HG03039 (cell line): ENCODE results near the gene MLEC.

ENCODE experiments used
- ATAC-seq: cut with Tn5 transposase; IDR thresholded peaks from one replicate; pipeline ENCODE4 v1.9.1; 2021; ENCODE audit warnings: mild to moderate bottlenecking, moderate library complexity; ENCODE audit not compliant: unreplicated experiment

Gene MLEC

GRCh38 chr12:120690083-120690450 is 3.1 kb downstream of the MLEC start:
- no peak for ATAC-seq

- ATAC-seq, result no peak
Measured at GRCh38 chr12:120690978-120691377, 4.0 kb downstream of the MLEC start.

- no peak for ATAC-seq
Measured at GRCh38 chr12:120692524-120693033, 5.6 kb downstream of the MLEC start.

- ATAC-seq, result no peak
Measured at GRCh38 chr12:120693848-120694247, 6.9 kb downstream of the MLEC start.

- no peak for ATAC-seq
Measured at GRCh38 chr12:120696626-120697025, 9.7 kb downstream of the MLEC start.

GRCh38 chr12:120697344-120697743 is 10.4 kb downstream of the MLEC start:
- ATAC-seq, result no peak

- ATAC-seq, result no peak
Measured at GRCh38 chr12:120698665-120699064, 11.7 kb downstream of the MLEC start.

- ATAC-seq, result no peak
Measured at GRCh38 chr12:120699553-120699952, 12.6 kb downstream of the MLEC start.

- ATAC-seq, result no peak
Measured at GRCh38 chr12:120700886-120701285, 13.9 kb downstream of the MLEC start.

- no peak for ATAC-seq
Measured at GRCh38 chr12:120702637-120703036, 15.7 kb downstream of the MLEC start.

GRCh38 chr12:120703311-120703942 is 16.5 kb downstream of the MLEC start:
- no peak for ATAC-seq

- no peak for ATAC-seq
Measured at GRCh38 chr12:120705618-120706017, 18.7 kb downstream of the MLEC start.

GRCh38 chr12:120706029-120706428 is 19.1 kb downstream of the MLEC start:
- ATAC-seq, result no peak

- ATAC-seq, result no peak
Measured at GRCh38 chr12:120708651-120709050, 21.7 kb downstream of the MLEC start.

- ATAC-seq, result peak; percentile 66
Measured at GRCh38 chr12:120710031-120710804, 23.3 kb downstream of the MLEC start, which contains the start of gene UNC119B. Gene UNC119B, plus strand, starts transcription at chr12:120710458. Its CDS starts 17 bp downstream, at chr12:120710475.

GRCh38 chr12:120710805-120711296 is 23.9 kb downstream of the MLEC start:
- no peak for ATAC-seq

- ATAC-seq, result no peak
Measured at GRCh38 chr12:120711411-120711810, 24.5 kb downstream of the MLEC start.

GRCh38 chr12:120712610-120713009 is 25.7 kb downstream of the MLEC start:
- no peak for ATAC-seq

GRCh38 chr12:120713861-120714482 is 27.0 kb downstream of the MLEC start:
- ATAC-seq, result no peak

- ATAC-seq, result no peak
Measured at GRCh38 chr12:120718055-120718454, 31.1 kb downstream of the MLEC start.

GRCh38 chr12:120719072-120719471 is 32.1 kb downstream of the MLEC start:
- ATAC-seq, result no peak
